ENCODE data around the gene AOC3.
"Not testable (repeated sequence)": the region's sequence is repeated elsewhere in the genome, so short reads cannot be mapped to it uniquely, and the experiment has no call there.

AOC3 gene

GRCh38 chr17:42867694-42868261 lies 16.8 kb downstream of the AOC3 start:
- not testable (repeated sequence) for DNase-seq (ENCODE audit: low read depth in 2 of 2)

DNA sequence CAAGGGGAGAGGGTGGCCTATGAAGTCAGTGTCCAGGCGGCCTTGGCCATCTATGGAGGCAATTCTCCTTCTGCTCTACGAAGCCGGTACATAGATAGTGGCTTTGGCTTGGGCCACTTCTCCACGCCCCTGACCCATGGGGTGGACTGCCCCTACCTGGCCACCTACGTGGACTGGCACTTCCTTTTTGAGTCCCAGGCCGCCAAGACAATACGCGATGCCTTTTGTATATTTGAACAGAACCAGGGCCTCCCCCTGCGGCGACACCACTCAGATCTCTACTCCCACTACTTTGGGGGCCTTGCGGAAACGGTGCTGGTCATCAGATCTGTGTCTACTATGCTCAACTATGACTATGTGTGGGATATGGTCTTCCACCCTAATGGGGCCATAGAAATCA lies 17.3 kb downstream of the AOC3 start:
- DNase-seq (ENCODE audit: low read depth in 2 of 2), result no peak

DNA sequence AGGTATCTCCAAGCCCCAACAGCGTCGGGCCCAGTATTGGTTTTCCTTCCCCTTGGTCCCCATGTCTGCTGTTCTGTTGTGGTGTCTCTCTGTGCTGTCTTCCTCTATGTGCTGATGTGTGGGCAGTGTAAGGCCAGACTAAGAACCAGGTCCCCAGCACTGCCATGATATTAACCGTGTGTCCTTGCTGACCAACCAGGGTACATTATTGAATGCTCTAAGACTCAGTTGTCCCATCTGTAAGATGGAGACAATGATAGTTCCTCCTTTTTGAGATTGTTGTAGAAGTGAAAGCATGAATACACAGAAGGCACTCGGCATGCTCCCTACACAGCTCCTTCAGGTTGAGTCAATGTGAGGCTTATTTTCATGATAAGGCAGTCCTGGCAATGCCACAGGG lies 20.6 kb downstream of the AOC3 start:
- no peak for DNase-seq (ENCODE audit: low read depth in 2 of 2)

DNA sequence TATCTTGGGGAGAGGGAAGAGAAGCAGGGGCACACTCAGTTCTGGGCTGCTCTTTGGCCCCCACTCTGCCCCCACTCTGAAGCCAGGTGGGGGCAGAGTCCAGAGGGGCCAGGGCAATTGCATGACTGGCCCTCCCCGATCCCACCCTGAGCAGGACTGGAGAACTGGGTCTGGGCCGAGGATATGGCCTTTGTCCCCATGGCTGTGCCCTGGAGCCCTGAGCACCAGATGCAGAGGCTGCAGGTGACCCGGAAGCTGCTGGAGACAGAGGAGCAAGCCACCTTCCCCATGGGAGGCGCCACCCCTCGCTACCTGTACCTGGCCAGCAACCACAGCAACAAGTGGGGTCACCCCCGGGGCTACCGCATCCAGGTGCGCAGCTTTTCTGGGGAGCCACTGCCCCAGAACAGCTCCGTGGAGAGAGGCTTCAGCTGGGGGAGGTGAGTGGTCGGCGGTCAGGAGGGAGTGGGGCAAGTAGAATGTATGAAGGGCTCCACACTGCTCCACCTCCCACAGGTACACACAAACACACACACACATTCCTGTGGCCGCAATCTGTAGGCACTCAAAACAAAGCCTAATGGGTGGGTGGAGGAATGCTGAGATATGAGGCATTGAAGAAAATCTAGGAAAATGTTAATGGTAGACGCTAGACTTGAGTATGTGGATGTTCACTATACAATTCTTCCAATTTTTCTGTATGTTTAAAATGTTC lies 21.4 kb downstream of the AOC3 start:
- no peak for DNase-seq (ENCODE audit: low read depth in 2 of 2)

- no peak for DNase-seq (ENCODE audit: low read depth in 2 of 2)
These were observed 22.3 kb downstream of the AOC3 start for GRCh38 chr17:42873315-42873714.

DNA sequence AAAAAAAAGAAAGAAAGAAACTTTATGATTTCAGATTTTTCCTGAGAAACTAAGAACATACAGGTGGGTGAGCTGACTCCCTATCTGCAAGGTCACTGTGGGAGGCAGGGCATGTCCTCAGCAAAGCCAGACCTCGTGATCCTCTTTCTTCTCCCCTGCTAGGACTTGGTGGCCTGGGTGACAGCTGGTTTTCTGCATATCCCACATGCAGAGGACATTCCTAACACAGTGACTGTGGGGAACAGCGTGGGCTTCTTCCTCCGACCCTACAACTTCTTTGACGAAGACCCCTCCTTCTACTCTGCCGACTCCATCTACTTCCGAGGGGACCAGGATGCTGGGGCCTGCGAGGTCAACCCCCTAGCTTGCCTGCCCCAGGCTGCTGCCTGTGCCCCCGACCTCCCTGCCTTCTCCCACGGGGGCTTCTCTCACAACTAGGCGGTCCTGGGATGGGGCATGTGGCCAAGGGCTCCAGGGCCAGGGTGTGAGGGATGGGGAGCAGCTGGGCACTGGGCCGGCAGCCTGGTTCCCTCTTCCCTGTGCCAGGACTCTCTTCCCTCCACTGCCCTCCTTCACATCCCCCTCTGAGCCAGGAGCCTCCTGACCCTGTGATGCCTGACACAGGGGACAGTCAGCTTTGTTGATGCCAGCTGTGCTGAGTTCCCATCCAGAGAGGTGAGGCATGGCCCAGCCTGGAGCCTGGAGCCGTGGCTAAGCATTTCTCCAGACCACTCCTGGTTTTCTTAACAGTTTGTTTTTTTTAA lies 23.1 kb downstream of the AOC3 start:
- not testable (repeated sequence) for DNase-seq (ENCODE audit: low read depth in 2 of 2)

DNA sequence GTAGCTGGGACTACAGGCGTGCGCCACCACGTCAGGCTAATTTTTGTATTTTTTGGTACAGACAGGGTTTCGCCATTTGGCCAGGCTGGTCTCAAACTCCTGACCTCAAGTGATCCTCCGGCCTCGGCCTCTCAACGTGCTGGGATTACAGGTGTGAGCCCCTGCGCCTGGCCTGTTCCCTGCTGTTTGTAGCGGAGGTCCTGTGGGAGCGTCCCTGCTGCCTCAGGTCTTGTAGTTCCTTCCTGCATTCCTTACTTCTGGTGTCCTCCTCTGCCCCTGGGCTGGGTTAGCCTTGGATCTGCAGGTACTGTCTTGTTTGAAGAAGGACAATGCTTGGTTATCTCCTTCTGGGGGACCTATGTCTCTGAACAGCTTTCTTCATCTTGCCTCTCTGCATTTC lies 26.0 kb downstream of the AOC3 start:
- DNase-seq (ENCODE audit: low read depth in 2 of 2), result no peak

GRCh38 chr17:42878123-42878880 lies 27.3 kb downstream of the AOC3 start:
- DNase-seq (ENCODE audit: low read depth in 2 of 2), result no peak

DNA sequence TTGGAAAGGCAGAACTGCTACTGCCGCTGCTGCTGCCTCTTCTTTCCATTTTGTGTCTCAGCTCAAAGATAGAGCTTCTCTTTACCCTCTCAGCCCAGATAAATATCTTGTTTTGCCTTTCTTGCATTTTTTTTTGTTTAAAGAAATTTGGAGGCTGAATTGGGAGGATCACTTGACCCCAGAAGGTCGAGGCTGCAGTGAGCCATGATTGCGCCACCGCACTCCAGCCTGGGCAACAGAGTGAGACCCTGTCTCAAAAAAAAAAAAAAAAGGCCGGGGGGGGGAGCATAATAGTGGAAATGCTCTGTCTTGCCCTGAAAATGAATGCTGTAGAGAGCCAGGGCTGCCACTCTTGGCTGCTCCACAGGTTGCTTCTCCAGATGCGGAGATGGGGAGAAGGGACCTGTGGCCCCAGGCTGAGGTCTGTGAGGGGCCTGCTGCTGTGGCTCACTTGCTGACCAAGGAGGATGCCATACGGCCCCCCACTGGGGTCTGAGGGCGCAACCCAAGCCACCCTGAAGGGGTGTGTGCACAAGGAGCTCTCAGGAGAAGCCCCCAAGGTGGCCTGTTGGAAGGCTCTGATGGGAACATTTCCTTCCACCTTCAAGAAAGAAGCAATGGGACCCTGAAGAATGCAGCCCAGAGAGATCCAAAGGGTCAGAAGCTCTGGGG lies 28.1 kb downstream of the AOC3 start:
- no peak for DNase-seq (ENCODE audit: low read depth in 2 of 2)

DNA sequence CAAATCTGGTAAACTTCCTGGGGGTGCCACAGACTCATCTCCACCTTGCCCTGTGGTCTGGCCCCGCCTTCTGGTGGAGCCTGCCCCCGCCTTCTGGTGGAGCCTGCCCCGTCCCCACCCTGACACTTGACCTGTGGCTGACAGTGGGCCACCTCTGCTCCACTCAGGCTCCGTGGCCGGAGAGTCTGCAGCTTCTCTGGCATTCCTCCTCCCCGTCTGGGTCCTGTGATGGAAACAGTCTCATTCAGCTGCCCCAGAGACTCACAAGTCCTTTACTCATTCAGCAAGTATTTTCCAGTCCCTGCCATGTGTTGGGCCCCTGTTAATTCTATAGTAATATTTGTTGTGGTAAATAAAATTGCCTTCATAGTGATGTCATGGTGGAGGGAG lies 28.6 kb downstream of the AOC3 start:
- no peak for DNase-seq (ENCODE audit: low read depth in 2 of 2)

DNA sequence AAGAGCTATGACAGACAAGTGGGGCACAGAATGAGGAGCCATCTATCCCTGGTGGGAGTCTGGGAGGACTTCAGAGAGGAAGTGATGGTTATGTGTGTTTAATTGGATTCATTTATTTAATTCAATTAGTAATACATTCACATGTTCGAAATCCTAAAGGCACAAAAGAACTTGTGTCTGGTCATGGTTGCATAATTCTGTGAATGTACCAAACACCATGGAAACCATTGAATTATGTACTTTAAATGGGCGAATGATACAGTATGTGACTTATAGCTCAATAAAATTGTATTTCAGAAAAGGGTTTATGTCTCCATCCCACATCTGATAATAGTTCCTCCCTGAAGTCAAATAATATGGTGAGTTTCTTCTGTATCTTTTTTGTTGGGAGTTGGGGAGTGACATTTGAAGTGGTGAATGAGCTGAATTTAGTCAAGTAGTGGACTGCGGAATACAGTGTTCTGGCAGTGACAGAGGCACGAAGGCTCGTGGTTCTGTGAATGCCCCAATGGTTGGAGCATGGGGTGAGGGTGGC lies 29.8 kb downstream of the AOC3 start:
- DNase-seq (ENCODE audit: low read depth in 2 of 2), result no peak

DNA sequence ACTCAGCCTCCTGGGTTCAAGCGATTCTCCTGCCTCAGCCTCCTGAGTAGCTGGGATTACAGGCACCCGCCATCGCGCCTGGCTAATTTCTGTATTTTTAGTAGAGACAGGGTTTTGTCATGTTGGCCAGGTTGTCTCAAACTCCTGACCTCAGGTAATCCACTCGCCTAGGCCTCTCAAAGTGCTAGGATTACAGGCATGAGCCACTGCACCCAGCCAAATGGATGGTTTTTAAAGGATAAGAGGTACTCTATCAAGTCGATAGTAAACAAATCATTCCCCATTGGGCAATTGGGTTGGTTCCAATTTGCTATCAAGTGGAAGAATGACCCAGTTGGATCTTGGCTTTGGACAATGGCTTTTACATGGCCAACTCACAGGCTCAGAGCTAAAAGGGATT lies 30.7 kb downstream of the AOC3 start:
- DNase-seq (ENCODE audit: low read depth in 2 of 2), result not testable (repeated sequence)

DNA sequence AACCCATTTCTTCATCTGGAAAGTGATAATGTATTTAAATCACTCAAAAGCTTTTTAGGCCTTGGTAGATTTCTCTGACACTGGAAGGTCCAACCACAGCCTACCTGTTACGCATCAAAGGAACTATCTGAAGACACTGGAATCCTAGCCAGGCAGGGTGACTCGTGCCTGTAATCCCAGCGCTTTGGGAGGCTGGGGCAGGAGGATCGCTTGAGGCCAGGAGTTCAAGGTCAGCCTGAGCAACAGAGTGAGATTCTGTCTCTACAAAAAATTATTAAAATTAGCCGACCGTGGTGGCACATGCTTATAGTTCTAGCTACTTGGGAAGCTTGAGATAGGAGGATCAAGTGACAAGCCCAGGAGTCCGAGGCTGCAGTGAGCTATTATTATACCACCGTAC lies 31.2 kb downstream of the AOC3 start:
- DNase-seq (ENCODE audit: low read depth in 2 of 2), result no peak

DNA sequence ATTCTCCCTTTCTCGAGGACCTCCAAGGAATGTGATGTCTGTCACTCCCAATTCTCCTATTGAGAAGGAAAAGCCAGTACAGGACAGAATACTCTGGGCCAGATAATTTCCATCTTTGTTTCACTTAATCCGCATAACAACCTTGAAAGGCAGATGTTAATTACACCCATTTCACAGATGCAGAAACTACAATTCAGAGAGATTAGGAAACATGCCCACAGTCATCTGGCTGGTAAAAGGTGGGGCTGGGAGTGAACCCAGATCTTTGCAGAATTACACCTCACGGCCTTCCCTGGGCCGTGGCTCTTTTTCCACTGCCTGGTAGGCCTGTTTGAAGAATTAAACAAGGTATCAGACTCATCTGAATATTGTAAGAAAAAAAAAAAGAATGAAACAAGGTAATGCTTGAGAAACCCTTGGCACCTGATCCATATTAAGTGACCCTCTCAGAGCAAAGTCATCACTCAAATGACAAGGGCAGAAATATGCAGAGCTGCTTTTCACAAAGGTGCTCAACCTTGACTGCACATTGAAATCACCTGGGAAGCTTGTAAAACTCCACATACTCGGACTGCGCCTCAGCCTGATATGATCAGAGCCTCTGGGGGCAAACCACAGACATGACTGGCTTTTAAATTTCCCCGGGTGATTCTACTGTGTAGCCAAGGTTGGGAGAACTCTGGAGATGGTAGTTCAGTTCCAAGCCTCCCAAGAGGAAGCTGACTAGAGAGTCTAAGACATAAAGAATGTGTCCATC lies 33.0 kb downstream of the AOC3 start:
- DNase-seq (ENCODE audit: low read depth in 2 of 2), result no peak

DNA sequence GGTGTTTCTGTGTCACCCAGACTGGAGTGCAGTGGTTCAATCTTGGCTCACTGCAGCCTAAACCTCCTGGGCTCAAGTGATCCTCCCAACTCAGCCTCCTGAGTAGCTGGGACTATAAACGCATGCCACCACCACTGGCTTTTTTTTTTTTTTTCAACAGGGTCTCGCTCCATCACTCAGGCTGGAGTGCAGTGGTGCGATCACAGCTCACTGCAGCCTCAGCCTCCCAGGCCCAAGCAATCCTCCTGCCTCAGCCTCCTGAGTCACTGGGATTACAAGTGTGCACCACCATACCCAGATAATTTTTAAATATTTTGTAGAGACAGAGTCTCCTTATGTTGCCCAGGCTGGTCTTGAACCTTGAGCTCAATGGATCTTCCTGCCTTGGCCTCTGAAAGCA lies 34.8 kb downstream of the AOC3 start:
- DNase-seq (ENCODE audit: low read depth in 2 of 2), result not testable (repeated sequence)

DNA sequence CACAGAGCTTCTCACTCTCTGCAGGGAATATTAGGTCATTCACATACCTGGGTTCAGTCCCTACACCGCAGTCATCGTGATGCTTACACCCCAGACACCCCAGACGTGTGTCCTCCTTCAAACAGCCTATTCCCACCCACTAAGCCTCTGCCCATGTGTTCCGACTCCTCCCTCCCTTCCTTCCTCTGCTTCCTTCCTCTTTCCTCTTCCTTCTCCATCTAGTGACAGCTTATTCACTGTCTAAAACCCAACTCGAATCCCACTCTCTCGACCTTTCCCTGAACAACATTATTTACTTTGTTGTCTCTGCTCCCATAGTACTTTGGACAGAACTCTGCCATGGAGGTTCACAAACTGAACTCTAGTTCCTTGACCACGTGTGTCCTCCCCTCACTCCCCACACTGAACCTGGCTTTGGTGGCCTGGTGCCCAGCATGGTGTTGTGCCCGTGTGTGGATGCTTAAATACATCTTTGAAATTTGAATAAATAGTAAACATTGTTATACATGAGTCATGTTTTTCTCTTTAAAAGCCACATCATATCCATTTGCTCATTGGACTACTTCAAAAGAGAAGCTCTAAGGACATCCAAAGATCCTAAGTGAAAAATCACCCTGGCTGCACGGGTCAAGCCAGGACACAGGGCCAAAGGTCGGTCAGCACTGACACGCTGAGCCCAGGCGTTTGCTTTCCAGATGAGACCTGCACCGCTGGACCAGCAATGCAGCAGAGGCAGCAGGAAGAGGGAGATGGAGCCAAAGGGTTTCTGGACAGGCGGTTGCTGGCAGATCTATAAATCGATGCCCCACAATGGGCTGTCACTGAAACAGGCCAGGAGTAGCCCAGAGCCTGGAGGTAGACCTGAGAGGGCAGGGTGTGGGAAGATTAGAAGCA lies 35.5 kb downstream of the AOC3 start:
- DNase-seq (ENCODE audit: low read depth in 2 of 2), result no peak

DNA sequence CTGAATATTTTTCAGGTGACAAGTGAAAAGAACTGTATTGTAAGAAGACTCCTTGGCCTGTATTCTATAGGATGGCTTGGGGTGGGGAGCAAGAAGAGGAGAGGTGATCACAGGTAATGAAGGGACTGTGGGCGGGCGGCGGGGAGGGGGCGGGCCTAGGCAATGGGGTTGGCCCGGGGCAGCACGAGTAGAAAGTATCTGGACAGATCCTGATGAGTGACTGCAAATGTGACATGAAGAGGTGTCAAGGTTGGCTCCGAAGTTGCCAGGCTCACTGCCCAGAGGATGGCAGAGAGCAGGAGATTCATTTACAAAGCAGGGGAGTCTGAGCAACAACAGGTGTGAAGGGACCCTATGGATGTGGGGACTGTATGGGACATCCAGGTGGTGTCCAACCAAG lies 38.8 kb downstream of the AOC3 start:
- no peak for DNase-seq (ENCODE audit: low read depth in 2 of 2)

DNA sequence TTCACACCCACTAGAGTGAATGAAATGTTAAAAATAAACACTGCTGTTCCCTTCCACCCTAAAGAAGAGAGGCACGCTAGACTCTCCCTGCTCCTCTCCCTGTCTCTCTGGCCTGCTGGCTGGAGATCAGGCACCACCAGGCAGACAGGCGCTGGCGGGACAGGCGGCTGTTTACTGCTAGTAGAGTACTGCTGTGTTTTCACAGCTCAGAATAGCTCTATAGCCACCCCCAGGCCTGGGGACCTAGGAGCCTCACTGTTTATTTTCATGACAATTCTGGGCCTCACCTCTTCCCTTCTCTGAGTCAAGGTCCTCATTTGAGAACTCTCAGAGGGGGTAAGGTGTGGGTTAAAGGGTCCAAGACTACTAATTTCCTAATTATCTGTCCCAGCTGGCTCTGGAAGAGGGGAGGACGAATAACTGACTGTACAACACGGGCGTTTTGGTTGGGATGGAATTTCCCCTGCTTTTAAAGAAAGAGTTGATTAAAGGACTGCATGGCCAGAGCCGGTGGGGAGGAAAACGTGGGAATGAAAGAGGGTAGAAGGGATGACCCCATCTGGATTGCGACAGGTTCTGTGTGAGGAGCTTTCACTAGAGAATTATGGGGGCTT lies 40.6 kb downstream of the AOC3 start:
- no peak for DNase-seq (ENCODE audit: low read depth in 2 of 2)

DNA sequence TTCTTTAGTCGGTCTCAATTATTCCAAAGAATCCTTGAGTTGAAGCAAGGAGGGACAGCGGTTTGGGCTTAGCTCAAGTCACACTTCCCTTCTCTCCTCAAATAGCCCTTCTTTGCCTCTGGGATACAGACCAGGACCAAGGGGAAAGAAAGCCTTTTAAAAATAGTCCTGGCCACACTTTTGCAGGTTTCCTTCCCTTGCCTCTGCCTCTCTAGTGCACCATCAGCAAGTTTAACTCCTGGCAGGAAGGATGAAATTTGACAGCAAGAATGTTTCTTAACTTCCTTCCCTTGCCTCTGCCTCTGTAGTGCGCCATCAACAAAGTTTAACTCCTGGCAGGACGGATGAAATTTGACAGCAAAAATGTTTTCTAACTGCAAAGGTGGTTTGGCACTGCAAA lies 42.4 kb downstream of the AOC3 start:
- DNase-seq (ENCODE audit: low read depth in 2 of 2), result no peak

Data from stimulated activated CD4-positive, alpha-beta T cell treated with anti-CD3 and anti-CD28 coated beads, Interleukin-15, amount 100 ng/mL, for 48 hours (primary cell).